Measurements from ENCODE around the gene CTNNA3. TPM values are rescaled to one million over a fixed set of nuclear protein-coding genes. Genes with fewer than 3 reads are reported as not detected.

Gene CTNNA3
- total and polyA plus RNA-seq, 7 donors, result under 0.01 to 4.6 (median 2.4) TPM; not detected in 1

GRCh38 chr10:66098595-66099480 is 1597.2 kb downstream of the CTNNA3 start:
- no peaks in the 10 kb centered on the region for H3K36me3 ChIP-seq
- intact Hi-C loops (cut with DNase I), result no loop called here
- no peak overlapping the region for H3K4me3 ChIP-seq
- H3K27me3 ChIP-seq, result no peaks in the 10 kb centered on the region
- no peaks in the 10 kb centered on the region for H3K9me3 ChIP-seq
- H3K27ac ChIP-seq, result no peak overlapping the region
- 81 to 86% methylated on average over 6 of the region's 6 CpGs for WGBS, 2 donors
- TF ChIP-seq CTCF (IDR thresholded peaks at IDR 0.05) (no peak), POLR2A (IDR thresholded peaks at IDR 0.05) (no peak), EP300 (IDR thresholded peaks at IDR 0.05) (no peak), POLR2AphosphoS5 (IDR thresholded peaks at IDR 0.05) (no peak)
- no peak for DNase-seq
- peaks cover 0 to 6% (median 0%) of the 10 kb centered on the region in 4 donors for H3K4me1 ChIP-seq

GRCh38 chr10:66095610-66096009 is 1600.4 kb downstream of the CTNNA3 start:
- Histone ChIP-seq H3K27me3 (no peaks in the 10 kb centered on the region), H3K9me3 (no peaks in the 10 kb centered on the region), H3K27ac (no peak overlapping the region), H3K4me1 (peaks cover 0 to 6% (median 0%) of the 10 kb centered on the region in 4 donors), H3K4me3 (no peak overlapping the region), H3K36me3 (no peaks in the 10 kb centered on the region)
- TF ChIP-seq CTCF (IDR thresholded peaks at IDR 0.05), result no peak
- no peak for TF ChIP-seq EP300 (IDR thresholded peaks at IDR 0.05)
- no peak for TF ChIP-seq POLR2A (IDR thresholded peaks at IDR 0.05)
- TF ChIP-seq POLR2AphosphoS5 (IDR thresholded peaks at IDR 0.05), result no peak
- no peak for DNase-seq
- WGBS, 2 donors, result 57 to 79% methylated on average over 2 of the region's 2 CpGs
- intact Hi-C loops (cut with DNase I), result no loop called here

GRCh38 chr10:66085906-66086305 is 1610.1 kb downstream of the CTNNA3 start:
- 21 to 29% methylated on average over 1 of the region's 1 CpG for WGBS, 2 donors
- no peak for TF ChIP-seq POLR2AphosphoS5 (IDR thresholded peaks at IDR 0.05)
- TF ChIP-seq POLR2A (IDR thresholded peaks at IDR 0.05), result no peak
- no peak for TF ChIP-seq EP300 (IDR thresholded peaks at IDR 0.05)
- no peak overlapping the region for H3K27ac ChIP-seq
- H3K9me3 ChIP-seq, result no peaks in the 10 kb centered on the region
- no peak for DNase-seq
- no peaks in the 10 kb centered on the region for H3K36me3 ChIP-seq
- intact Hi-C loops (cut with DNase I), result no loop called here
- H3K4me1 ChIP-seq, result no peaks in the 10 kb centered on the region
- H3K4me3 ChIP-seq, result no peak overlapping the region
- H3K27me3 ChIP-seq, result no peaks in the 10 kb centered on the region

- no peaks in the 10 kb centered on the region for H3K27me3 ChIP-seq
- intact Hi-C loops (cut with DNase I), result no loop called here
- H3K9me3 ChIP-seq, result no peaks in the 10 kb centered on the region
- H3K36me3 ChIP-seq, result no peaks in the 10 kb centered on the region
- H3K27ac ChIP-seq, result no peak overlapping the region
- WGBS, 2 donors, result 76 to 90% methylated on average over 2 of the region's 2 CpGs
- no peaks in the 10 kb centered on the region for H3K4me1 ChIP-seq
- no peak overlapping the region for H3K4me3 ChIP-seq
- no peak for DNase-seq
- TF ChIP-seq EP300 (IDR thresholded peaks at IDR 0.05) (no peak), POLR2A (IDR thresholded peaks at IDR 0.05) (no peak), POLR2AphosphoS5 (IDR thresholded peaks at IDR 0.05) (no peak), CTCF (IDR thresholded peaks at IDR 0.05) (no peak)
These were observed 1624.1 kb downstream of the CTNNA3 start for GRCh38 chr10:66071907-66072306.

GRCh38 chr10:66058594-66058993 is 1637.4 kb downstream of the CTNNA3 start:
- Histone ChIP-seq H3K4me3 (no peak overlapping the region), H3K27ac (no peak overlapping the region), H3K4me1 (no peaks in the 10 kb centered on the region), H3K36me3 (no peaks in the 10 kb centered on the region), H3K9me3 (no peaks in the 10 kb centered on the region), H3K27me3 (no peaks in the 10 kb centered on the region)
- no peak for TF ChIP-seq POLR2AphosphoS5 (IDR thresholded peaks at IDR 0.05)
- no peak for TF ChIP-seq CTCF (IDR thresholded peaks at IDR 0.05)
- no peak for TF ChIP-seq EP300 (IDR thresholded peaks at IDR 0.05)
- TF ChIP-seq POLR2A (IDR thresholded peaks at IDR 0.05), result no peak
- no peak for DNase-seq
- intact Hi-C loops (cut with DNase I), result no loop called here
